Epithelial cell of prostate (primary cell): ENCODE results near the gene RIC3.

Source experiments
- DNase-seq: peaks from one replicate; pipeline ENCODE4 v3.0.0-alpha.2; 2011; ENCODE audit warnings: low read depth, low spot score
- H3K27ac ChIP-seq: fragments of 450-650 bp; 2 replicates; pipeline ENCODE4 v1.5.1; 2017; ENCODE audit warnings: mild to moderate bottlenecking

RIC3 gene

DNA sequence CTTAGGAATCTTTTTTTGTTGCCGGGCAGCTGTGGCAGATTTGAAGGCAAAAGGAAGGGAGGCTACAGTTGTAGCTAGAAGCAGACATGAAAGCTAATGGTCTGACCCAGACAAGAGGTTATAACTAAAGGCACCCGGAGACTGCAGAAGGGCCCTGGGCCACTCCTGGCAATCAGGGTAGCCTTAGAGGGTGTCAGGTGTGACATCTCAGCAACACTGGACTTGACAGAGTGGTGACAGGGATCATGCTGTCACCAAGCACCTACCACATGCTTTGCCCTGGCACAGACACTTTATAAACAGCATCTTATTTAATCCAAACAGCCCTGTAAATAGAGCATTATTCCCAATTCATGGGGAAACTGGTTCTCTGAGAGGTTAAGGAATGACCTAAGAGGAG is 62.1 kb downstream of the RIC3 start:
- no peak overlapping the region for H3K27ac ChIP-seq
- DNase-seq: no peak

GRCh38 chr11:8105666-8106065 is 63.2 kb downstream of the RIC3 start:
- no peak for DNase-seq
- H3K27ac ChIP-seq: no peak overlapping the region

GRCh38 chr11:8105133-8105532 is 63.7 kb downstream of the RIC3 start:
- H3K27ac ChIP-seq: no peak overlapping the region
- no peak for DNase-seq

DNA sequence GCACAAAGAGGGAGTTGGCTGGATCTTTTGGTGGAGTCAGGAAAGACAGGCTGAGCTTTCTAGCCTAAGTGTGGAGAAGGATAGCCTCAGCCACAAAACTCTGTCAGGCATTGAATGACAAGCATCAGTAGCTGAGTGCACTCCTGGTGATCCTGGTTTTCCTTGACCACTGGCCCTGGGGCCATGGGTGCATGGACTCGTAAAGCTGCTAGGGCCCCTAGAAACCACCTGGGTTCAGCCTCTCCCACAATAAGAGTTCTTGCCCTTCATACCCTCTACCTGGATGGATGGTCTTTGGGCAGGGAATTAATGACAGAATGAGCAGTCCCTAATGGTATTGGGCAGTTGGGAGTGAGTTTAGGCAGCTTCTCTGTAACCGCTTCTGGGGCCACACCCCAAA is 64.9 kb downstream of the RIC3 start:
- no peak for DNase-seq
- no peak overlapping the region for H3K27ac ChIP-seq

DNA sequence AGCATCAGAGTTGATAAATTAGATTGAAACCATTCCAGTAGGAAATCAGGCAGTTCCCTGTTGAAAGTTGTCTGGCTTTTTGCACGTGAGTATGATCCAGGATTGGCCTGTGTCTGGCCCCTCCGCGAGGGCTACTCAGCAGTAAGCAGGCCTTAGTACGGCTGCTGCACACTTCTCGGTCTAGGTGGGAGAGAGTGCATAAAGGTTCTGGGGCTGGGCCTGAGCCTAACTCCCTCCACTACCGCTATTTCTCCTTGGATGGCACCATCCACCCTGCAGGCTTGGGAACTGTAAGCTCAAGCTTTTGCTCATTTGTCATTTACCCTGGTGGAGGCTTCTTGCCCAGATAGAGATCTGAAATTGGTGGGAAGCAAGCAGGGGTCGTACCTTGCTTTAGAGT is 65.9 kb downstream of the RIC3 start:
- no peak for DNase-seq
- H3K27ac ChIP-seq: no peak overlapping the region

DNA sequence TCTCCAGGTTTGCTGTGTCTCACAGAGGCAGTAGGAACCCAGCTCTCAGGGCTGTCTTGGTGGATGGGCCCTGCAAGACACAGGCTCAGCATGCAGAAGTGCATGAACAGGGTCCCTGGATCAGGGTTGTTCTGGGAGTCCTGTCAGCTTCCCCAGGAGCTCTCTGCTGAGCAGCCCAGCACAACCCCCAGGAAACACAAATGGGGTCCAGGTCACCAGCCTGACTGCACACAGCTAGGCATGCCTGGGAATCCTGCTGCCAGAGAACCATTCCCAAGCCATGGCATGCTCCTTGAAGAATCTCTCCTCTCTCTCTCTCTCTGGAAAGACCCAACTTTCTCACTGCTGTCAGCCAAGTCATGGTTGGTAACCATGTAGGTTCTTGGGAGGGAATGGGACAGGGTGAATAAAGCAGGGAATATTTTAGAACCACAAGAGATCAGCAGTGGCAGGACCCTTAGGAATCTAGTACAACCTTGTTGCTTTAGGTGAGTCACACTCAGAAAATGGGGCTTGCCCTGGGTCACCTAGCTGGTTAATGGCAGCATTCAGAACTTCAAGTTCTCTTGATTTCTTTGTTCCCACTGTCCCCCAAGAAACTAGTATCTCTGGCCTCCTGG is 66.4 kb downstream of the RIC3 start:
- no peak for DNase-seq
- no peak overlapping the region for H3K27ac ChIP-seq

GRCh38 chr11:8101421-8101820 is 67.4 kb downstream of the RIC3 start:
- no peak for DNase-seq

DNA sequence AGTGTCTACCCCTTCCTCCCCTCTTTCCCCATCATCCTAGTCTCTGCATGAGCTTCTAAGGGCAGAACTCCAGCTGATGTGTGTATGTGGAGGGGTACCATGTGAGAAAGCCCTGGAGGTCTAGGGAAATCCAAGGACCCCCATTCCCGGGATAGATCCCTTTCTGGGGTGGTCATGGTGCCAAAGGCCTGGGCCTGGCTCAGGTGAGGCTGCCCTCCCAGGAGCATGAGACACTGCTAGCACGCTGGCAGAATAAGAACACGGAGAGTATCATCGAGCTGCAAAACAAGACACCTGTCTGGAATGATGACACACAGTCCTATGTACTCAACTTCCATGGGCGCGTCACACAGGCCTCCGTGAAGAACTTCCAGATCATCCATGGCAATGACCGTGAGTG is 68.2 kb downstream of the RIC3 start:
- DNase-seq: no peak
- H3K27ac ChIP-seq: no peak overlapping the region

More at GRCh38 chr11:8101421-8101820, 67.4 kb downstream of the RIC3 start:
- no peak overlapping the region for H3K27ac ChIP-seq

- no peak overlapping the region for H3K27ac ChIP-seq
- DNase-seq: no peak
These were observed 68.7 kb downstream of the RIC3 start for GRCh38 chr11:8100158-8100557.

- no peak overlapping the region for H3K27ac ChIP-seq
- peak; percentile 29 for DNase-seq
These were observed 69.4 kb downstream of the RIC3 start for GRCh38 chr11:8099291-8099899.

GRCh38 chr11:8098879-8099278 is 69.9 kb downstream of the RIC3 start:
- H3K27ac ChIP-seq: no peak overlapping the region
- DNase-seq: no peak

DNA sequence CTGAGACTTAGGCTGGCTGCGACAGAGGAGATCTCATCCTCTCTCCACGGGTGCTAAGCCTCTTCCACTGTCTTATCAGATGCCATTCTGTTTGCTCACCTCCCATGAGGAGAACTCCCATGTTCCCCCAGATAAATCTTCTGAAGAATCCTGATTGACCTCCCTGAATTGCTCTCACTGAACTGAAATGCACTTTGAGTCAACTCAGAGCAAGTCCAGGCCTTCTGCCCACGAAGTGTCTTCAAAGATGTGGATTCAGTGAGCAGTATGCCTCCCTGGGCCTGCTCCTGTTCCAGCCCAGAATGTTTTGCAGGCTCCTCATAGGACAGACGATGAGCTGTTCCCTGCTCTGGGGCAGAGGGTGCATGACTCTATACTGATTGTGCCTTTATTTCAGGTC is 70.5 kb downstream of the RIC3 start:
- no peak overlapping the region for H3K27ac ChIP-seq

DNA sequence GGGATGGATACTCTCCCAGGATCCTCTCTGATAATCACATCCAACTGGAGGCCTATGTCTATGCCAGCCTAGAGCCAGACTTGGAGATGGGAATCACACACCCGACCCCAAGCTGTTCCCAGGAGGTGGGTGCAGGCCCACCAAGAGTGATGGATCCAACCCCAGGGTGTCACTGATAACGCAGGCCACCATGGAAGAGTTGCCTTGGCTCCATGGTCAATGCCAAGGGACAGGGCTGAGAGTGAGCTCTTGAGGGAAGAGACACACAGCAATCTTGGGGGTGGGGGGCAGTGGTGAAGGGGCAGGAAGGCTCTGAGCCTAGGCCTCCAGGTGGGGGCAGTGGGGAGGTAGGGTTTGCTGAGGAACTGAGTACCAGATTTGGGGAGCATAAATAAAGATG is 70.9 kb downstream of the RIC3 start:
- no peak overlapping the region for H3K27ac ChIP-seq
- no peak for DNase-seq

More for the DNA sequence above, 70.5 kb downstream of the RIC3 start:
- no peak for DNase-seq

DNA sequence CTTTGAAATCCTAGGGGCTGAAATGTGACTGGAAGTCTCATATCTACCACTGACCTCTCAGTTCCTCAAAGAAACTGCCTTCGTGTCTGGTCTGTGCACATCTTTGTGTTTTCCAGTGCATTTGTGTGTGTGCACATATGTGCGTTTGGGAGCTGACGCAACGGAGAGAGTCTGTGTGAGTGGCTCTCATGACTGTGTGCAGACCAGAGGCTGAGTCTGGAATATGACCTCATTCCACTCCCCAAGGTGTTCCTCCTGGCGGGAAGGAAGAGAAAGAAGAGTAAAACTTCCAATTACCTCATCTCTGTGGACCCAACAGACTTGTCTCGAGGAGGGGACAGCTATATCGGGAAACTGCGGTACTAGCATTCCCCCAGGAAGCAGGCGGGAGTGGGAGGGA is 71.4 kb downstream of the RIC3 start:
- DNase-seq: no peak
- H3K27ac ChIP-seq: no peak overlapping the region

DNA sequence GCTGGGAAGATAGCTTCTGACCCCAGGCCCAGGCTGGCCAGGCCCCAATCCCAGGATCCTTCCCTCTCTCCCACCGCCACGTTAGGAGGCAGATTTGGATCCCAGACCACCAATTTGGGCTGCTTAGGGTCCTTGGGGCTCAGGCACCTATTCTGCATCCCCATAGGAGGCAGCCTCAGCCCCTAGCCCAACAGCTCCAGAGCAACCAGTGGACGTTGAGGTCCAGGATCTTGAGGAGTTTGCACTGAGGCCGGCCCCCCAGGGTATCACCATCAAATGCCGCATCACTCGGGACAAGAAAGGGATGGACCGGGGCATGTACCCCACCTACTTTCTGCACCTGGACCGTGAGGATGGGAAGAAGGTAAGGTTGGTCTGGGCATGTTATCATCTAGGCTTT is 71.8 kb downstream of the RIC3 start:
- H3K27ac ChIP-seq: no peak overlapping the region
- DNase-seq: no peak

- no peak overlapping the region for H3K27ac ChIP-seq
- no peak for DNase-seq
These were observed 72.2 kb downstream of the RIC3 start for GRCh38 chr11:8096575-8096974.

GRCh38 chr11:8095806-8096522 is 72.9 kb downstream of the RIC3 start:
- DNase-seq: no peak

GRCh38 chr11:8095371-8095770 is 73.5 kb downstream of the RIC3 start:
- no peak overlapping the region for H3K27ac ChIP-seq
- DNase-seq: no peak

More at GRCh38 chr11:8095806-8096522, 72.9 kb downstream of the RIC3 start:
- H3K27ac ChIP-seq: no peak overlapping the region

GRCh38 chr11:8094656-8095055 is 74.2 kb downstream of the RIC3 start:
- no peak overlapping the region for H3K27ac ChIP-seq
- DNase-seq: no peak

- no peak overlapping the region for H3K27ac ChIP-seq
- DNase-seq: no peak
These were observed 74.8 kb downstream of the RIC3 start for GRCh38 chr11:8093931-8094575.
